DMS114 treated with DMSO at 0.1 percent for 48 hours (cell line): ENCODE measurements around the gene STRIP1.
"Not testable (repeated sequence)": the region's sequence is repeated elsewhere in the genome, so short reads cannot be mapped to it uniquely, and the experiment has no call there.

Experiments used
- DNase-seq: peaks from one replicate; lab custom pipeline; 2025; ENCODE audit not compliant: unreplicated experiment; lab: John Stamatoyannopoulos, UW

STRIP1 gene

GRCh38 chr1:110008971-110009565 lies 25.4 kb upstream of the STRIP1 start:
- no peak for DNase-seq

- peak; percentile 52 for DNase-seq
Measured at GRCh38 chr1:110011527-110012041, 22.8 kb upstream of the STRIP1 start.

GRCh38 chr1:110012100-110012780 lies 22.2 kb upstream of the STRIP1 start:
- no peak for DNase-seq

GRCh38 chr1:110017792-110018191 lies 16.6 kb upstream of the STRIP1 start:
- no peak for DNase-seq

GRCh38 chr1:110018396-110018795 lies 16.0 kb upstream of the STRIP1 start:
- no peak for DNase-seq

- no peak for DNase-seq
Measured at GRCh38 chr1:110019770-110020169, 14.7 kb upstream of the STRIP1 start.

- no peak for DNase-seq
Measured at GRCh38 chr1:110021285-110021684, 13.1 kb upstream of the STRIP1 start.

GRCh38 chr1:110024613-110025012 lies 9.8 kb upstream of the STRIP1 start:
- no peak for DNase-seq

- not testable (repeated sequence) for DNase-seq
Measured at GRCh38 chr1:110030687-110031086, 3.7 kb upstream of the STRIP1 start.

GRCh38 chr1:110032327-110032726 lies 2.1 kb upstream of the STRIP1 start:
- no peak for DNase-seq

- DNase-seq, result no peak
Measured at GRCh38 chr1:110033421-110033820, 1.0 kb upstream of the STRIP1 start.

- no peak for DNase-seq
Measured at GRCh38 chr1:110034040-110034450, 379 bp upstream of the STRIP1 start.

GRCh38 chr1:110035236-110035752 lies 870 bp downstream of the STRIP1 start:
- no peak for DNase-seq

GRCh38 chr1:110038271-110038670 lies 3.8 kb downstream of the STRIP1 start:
- DNase-seq, result no peak

- DNase-seq, result no peak
Measured at GRCh38 chr1:110039641-110040040, 5.2 kb downstream of the STRIP1 start.

- no peak for DNase-seq
Measured at GRCh38 chr1:110040548-110040947, 6.1 kb downstream of the STRIP1 start.

- DNase-seq, result no peak
Measured at GRCh38 chr1:110043016-110043415, 8.6 kb downstream of the STRIP1 start.

GRCh38 chr1:110047463-110047862 lies 13.0 kb downstream of the STRIP1 start:
- no peak for DNase-seq

GRCh38 chr1:110048240-110048639 lies 13.8 kb downstream of the STRIP1 start:
- DNase-seq, result no peak

GRCh38 chr1:110048923-110049601 lies 14.6 kb downstream of the STRIP1 start:
- DNase-seq, result no peak

GRCh38 chr1:110049801-110050601 lies 15.6 kb downstream of the STRIP1 start:
- DNase-seq, result no peak
